HTERT RPE-1 (cell line): Measurements from ENCODE around the gene CDNF.
"Not testable (repeated sequence)": the region's sequence is repeated elsewhere in the genome, so short reads cannot be mapped to it uniquely, and the experiment has no call there.

ENCODE experiments used
- in situ Hi-C: fragments of 300-500 bp; cut with MboI; formaldehyde crosslinking; loops from 4 replicates; pipeline ENCODE4 v1.14.3; 2020; ENCODE audit warnings: low sequenced_read_pairs

CDNF gene

DNA sequence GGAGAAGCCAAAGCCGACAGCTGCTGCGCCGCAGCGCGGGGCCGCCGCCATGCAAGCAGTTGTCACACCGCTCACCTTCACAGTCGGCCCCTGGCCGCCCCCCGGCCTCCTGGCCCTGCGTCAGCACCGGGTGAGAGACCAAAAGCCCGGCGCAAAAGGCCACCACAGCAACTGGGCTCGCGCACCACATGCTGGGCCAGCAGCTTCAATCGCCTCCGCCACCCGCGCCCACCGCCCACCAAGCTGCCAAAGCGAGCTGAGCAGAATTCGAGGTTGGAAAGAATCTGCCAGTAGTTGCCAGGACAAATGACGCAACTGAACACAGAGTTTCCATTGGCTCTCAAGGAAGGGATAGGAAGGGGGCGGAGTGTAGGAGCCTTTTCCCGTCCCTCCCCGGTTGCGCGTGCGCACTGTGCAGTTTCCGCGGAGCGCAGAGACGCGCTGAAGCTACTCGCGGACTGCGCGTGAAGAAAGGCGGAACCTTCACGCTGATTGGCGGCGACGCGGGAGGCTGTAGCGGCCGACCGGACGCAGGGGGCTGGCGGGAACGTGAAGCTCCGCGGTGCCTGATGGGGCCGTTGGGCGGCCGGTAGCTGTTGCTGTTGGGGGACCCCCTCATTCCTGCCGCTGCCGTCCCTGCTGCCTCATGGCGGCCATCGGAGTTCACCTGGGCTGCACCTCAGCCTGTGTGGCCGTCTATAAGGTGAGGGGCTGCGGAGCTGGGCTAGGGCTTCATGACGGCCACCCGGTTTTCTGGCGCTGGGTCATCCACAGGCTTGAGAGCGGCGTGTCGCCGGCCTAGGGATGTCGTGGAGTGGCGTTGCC lies at the start of gene CDNF, which contains the start of the genes HSPA14 and MSANTD7:
Gene CDNF (minus strand): TSS at position 281 of the 825 bp plus-strand sequence. CDS start 91 bp downstream, at position 190.
Gene HSPA14 (plus strand): TSS at position 550 of the 825 bp plus-strand sequence. CDS start 97 bp downstream, at position 647.
Gene MSANTD7 (plus strand): TSS at position 550 of the 825 bp plus-strand sequence. CDS start 3,979 bp downstream, outside the sequence.
- in situ Hi-C loops: no loop called here

DNA sequence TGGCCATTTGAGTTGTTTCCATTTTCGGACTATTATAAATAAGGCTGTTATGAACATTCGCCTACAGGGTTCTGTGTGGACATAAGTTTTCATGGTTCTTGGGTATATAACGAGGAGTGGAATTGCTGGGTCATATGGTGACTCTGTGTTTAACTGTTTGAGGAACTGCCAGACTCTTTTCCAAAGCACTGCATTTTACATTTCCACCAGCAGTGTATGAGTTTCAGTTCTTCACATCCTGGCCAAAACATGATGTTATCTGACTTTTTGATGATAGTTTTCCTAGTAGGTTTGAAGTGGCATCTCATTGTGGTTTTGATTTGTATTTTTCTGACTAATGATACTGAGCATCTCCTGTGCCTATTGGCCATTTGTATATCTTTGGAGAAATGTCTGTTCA lies 46.2 kb upstream of the CDNF start:
- in situ Hi-C loops: no loop called here

DNA sequence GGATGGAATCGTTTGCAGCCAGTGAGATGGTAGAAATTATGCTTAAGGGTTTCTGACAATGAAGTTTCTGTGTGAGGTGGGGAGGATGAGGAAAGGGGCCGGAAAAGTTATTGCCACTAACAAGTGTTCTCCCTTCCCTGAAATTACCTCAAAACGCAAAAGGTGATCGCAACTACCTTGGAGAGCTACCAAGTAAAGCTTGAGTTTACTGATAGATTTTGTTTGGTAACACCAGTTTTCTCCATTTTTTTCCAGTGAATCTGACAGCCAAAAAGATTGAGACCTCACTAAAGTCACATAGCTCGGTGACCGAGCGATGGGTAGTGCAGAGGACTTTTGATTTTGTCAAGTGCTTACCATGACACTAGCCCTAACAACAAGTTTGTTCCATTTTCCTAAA lies 42.4 kb upstream of the CDNF start:
- in situ Hi-C loops: no loop called here

DNA sequence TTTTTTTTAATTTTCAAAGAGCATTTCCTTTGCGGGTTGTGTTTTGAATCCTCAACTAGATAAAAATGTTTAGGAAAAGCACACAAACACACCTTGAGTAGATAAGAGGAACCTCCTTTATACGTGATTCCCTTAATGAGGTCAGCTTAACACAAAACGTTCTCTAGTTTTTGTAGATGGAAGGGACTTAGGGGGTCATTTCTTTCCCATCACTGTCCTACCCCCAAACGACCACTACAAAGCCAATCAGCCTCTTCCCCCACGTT lies 42.0 kb upstream of the CDNF start:
- in situ Hi-C loops: no loop called here

DNA sequence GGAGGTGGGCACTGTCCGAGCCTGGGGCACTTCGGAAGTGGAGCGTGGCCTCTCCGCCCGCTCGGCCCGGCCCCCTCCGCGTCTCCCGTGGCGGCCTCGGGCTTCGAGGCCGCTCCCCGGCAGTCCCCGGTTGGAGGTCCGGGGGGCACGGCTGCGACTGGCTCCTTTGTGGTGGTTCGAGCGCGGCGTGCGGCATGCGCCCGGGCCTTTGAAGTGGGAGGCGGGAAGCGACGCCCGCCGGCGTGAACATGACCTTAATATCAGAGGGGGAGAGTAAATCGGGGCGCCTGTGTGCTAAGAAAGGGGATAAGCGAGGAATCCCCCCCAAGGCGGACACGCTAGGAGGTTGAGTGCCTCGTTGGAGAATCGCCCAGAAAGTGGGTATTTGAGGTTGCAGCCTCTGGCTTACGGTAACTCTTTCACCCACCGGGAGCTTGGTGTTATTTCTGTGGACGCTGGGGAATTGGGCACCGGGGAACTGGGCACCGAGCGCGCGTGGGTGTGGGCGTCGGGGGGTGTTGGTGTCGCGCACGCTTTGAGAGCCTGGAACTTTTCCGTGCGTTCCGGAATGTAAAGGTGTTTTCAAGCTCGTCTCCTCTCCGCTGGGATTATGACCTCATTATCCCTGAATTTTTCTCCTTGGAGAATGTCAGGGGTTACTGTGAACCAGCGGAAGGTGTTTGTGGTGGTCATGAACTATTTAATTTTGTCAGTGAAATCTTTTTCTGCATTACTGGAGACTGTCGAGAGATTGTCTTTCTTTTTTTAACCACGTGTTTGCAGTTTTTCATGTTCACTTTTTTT lies 41.5 kb upstream of the CDNF start:
- in situ Hi-C loops: no loop called here

DNA sequence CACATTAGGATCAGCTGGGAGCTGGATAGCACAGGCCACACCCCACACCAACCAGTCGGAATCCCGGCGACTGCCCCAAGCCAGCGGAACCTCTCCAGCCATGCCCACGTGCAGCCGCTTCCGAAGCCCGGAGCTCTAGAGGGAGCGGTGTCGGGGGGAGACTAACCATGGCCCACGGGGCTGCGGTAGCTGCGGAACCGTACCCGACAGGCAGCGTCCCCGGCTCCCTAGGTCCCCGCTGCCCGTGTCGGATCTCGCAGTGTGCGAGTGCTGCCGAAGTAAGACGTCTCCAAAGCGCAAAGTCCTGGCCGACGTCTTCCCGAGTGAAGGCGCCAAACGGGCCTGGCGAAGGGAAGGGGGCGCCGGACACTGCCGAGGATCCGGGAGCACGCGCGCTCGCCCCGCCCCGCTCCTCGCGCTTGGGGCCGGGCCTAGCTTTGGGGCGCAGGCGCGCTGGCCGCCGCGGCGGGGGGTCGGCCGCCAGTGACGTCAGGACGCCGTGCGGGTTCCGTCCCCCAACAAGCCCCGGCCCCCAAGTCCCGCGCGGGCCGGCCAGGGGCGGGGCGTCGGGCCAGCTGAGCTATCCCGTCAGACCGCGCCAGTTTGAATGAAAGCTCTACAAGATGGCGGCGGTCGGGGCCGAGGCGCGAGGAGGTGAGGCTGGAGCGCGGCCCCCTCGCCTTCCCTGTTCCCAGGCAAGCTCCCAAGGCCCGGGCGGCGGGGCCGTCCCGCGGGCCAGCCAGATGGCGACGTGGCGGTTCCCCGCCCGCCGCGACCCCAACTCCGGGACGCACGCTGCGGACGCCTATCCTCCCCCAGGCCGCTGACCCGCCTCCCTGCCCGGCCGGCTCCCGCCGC lies 40.7 kb upstream of the CDNF start, which contains the start of gene SUV39H2:
Gene SUV39H2 (plus strand): TSS at position 601 of the 858 bp plus-strand sequence. CDS start 23 bp downstream, at position 624.
- in situ Hi-C loops: no loop called here

DNA sequence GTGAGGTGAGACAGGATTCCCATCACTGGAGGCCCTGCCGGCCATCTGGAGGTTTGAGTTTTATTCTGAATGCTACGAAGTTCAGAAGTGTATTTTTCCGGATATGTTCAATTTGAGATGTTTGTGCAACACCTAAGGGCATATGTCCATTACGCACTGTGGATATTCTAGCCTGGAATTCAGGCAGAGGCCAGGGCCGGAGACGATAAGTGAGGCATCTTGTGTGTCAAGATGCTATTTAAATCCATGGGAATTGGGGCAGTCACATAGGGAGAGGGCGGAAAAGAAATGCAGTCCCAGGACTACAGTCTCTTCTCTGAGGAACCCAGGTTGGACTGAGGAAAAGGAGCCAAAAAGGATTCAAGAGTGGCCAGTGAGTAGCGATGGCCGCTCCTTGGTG lies 38.9 kb upstream of the CDNF start:
- in situ Hi-C loops: no loop called here

DNA sequence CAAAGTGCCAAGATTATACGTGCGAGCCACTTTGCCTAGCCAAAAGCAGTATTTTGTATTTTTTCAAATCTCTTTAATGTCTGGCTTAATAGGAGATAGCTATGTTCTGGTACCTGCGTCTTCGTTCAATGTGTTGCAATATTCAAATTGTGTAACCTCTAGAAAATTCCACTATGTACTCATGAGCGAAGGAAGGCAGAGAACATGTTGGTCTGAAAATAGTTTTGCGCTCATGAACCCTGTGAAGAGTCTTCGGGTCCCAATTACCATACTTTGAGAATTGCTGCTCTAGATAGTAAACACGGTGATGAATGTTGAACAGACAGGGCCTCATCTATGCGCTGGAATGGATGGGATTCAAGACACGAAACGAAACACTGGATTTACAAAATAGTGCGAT lies 38.1 kb upstream of the CDNF start:
- in situ Hi-C loops: no loop called here

DNA sequence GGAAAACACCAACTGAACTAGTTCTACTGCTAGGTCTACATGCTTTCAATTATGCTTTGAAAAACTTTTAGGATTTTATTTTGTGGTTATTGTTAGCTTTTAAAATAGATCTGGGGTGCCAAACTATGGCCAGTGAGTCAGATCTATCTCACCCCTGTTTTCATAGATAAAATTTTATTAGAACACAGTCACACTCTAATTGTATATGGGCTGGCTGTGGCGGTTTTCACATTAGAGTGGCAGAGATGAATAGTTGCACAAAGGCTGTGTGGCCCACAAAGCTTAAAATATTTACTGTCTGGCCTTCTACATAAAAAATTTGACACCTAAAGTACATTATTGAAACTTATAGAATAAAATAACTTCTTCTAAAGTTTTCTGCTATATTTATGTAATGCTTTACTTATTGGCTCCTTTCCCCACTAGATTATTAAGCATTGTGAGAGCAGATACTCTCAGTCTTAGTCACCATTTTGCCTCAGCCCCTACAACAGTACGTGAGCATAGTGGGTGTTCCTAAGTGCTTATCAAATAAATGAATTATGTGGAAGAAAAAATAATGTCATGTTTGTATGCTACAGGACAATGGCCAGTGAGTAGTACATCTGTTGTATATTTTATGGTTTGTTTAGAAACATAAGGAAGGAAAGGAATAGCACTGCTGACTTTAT lies 35.4 kb upstream of the CDNF start:
- in situ Hi-C loops: no loop called here

DNA sequence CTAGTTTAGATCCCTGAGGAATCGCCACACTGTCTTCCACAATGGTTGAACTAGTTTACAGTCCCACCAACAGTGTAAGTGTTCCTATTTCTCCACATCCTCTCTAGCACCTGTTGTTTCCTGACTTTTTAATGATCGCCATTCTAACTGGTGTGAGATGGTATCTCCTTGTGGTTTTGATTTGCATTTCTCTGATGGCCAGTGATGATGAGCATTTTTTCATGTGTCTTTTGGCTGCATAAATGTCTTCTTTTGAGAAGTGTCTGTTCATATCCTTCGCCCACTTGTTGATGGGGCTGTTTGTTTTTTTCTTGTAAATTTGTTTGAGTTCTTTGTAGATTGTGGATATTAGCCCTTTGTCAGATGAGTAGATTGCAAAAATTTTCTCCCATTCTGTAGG lies 27.0 kb upstream of the CDNF start:
- in situ Hi-C loops: not testable (repeated sequence)

DNA sequence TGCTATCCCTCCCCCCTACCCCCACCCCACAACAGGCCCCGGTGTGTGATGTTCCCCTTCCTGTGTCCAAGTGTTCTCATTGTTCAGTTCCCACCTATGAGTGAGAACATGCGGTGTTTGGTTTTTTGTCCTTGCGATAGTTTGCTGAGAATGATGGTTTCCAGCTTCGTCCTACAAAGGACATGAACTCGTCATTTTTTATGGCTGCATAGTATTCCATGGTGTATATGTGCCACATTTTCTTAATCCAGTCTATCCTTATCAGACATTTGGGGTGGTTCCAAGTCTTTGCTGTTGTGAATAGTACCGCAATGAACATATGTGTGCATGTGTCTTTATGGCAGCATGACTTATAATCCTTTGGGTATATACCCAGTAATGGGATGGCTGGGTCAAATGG lies 26.6 kb upstream of the CDNF start:
- in situ Hi-C loops: not testable (repeated sequence)

DNA sequence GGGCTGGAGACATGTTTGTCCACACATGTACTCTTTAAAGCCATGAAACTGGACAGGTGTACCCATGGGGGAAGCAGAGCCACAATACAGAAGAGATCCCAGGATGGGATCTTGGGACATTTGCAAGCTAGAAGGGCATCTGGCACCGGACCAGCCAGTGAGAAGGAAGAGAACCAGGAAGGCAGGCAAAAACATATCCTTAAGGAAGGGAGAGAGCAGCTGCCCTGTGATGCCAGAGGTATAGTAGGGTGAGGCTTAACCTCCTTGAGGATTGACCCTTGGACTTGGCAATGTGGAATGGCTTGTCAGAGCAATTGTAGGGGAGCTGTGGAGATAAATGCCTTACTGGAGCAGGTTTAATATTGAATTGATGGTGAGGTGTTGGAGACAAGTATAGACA lies 23.0 kb upstream of the CDNF start:
- in situ Hi-C loops: no loop called here

DNA sequence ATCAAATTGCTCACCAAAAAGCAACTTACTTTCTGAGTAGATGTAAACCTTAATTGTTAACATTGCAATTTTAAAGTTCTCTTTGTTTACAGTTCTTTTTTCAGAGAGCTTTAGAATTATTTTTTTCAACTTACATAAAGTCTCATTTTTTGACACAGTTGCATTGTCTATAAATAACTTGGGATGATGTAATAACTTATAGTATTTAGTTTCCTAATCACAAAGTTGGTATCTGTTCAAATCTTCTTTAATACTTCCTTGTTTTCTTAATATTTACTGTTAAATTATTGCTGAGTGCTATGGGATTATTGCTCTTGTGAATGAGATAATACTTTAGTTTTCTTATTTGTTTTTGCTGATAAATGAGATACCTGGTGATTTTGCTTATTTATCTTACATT lies 21.9 kb upstream of the CDNF start:
- in situ Hi-C loops: no loop called here

DNA sequence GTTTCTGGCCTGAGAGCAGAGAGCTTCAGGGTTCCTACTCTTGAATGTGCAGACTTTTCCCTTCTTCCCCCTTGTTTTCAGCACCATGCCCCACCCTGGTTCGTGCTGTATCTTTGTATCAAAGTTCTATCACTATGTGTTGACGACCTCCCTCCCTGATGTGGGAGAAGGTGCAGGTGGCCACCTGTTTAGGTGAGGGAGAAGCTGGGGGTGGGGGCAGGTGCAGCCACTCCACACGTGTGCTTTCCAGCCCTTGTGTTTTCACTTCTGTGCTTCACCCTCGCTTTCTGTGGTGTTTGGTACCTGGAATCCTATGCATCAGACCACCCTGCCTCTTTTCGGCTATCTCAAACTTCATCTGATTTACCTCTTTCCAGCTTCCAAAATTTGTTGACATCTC lies 21.2 kb upstream of the CDNF start:
- in situ Hi-C loops: no loop called here

DNA sequence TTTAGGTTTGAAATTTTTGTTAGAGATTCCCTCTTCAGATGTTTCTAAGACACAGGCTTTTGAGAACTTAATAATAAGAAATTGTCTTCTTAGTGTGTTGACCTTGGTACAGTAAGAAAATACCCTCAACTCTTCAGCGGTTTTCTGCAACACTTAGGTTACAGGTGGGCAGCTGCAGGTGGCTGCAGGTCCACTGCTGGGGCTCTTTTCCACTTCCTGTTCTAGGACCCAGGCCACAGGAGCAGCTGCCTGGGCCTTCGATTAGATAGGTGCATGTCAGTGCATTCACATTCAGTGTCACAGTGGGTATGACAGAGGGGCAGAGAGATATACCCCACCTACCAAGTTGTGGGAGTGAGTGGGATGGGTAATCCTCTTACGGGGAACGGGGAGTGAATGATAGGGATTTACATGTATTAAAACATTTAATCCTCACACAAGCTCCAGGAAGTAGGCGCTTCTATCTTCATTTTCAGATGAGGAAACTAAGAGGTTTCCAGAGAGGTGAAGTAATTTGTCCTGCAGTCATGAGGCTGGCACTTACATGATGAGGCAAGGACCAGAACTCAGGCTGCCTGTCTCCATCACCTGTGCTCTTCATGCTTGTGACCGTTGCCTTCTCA lies 20.6 kb upstream of the CDNF start:
- in situ Hi-C loops: no loop called here

DNA sequence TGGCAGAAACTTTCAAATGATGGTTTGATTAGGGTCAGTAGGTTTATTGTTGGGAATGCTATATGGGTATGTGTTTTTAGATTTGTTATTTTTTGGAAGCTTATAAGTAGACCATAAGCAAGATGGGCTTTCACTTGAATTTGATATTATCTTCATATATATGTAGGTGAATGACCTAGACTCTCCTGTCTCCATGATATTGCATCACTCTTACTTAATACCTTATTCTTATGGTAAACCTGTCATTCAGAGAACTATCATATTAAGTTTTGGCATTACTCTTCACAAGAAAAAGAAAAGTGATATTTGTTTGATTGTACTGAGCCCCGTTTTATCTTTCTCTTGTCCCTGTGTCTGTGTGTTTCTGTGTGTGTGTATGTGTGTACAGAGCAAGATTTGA lies 17.6 kb upstream of the CDNF start:
- in situ Hi-C loops: no loop called here

DNA sequence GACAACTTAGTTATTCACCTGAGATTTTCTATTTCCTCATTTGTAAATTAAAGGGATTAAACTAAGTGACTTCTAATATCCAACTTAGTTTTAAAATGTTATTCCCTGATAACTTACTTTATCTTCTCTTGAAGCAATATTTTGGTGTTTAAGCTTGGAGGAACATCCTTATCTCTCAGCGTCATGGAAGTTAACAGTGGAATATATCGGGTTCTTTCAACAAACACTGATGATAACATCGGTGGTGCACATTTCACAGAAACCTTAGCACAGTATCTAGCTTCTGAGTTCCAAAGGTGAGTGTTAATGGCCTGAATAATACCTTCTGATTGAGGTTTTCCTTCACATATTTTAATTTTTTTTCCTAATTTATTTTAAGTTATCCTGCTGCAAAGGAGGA lies 14.4 kb upstream of the CDNF start:
- in situ Hi-C loops: no loop called here

DNA sequence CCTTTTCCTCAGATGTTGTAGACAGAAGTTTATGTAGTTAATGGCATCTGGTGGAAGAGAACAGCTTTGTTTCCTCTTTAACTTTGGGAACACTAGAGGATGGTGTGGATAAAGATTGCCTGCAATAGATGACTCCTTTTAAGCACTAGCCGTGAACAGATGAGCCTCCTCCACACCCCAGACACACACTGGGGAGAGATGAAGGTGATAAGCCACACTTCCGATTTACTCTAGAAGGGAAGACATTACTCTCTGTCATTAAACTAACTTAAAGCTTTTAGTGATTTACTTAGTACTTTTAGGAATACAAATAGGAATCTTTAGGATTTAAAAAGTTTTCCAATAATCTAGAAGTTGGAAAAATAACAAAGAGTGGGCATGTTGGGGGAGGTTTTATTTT lies 7.1 kb upstream of the CDNF start:
- in situ Hi-C loops: no loop called here

DNA sequence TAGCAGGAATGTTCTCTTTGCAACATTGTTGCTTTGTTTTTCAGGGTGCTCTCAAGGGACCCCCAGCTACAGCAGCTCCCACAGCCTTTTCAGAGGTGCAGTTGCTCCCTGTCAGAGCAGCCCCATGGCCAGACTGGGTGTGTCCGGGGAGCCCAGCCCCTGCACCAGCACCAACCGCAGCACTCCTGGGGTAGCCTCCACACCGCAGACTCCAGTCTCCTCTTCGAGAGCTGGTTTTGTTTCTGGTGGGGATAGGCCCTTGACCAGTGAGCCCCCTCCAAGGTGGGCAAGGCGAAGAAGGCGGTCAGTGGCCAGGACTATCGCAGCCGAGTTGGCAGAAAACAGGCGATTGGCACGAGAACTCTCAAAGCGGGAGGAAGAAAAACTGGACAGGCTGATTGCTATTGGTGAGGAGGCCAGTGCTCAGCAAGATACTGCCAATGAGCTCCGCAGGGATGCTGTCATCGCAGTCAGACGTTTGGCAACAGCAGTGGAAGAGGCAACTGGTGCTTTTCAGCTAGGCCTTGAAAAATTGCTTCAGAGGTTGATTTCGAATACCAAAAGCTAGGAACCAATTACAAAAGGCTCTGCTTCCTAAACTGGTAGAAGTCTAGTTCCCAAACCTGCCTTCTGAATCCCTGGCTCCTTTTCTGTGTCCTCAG lies 5.6 kb upstream of the CDNF start:
- in situ Hi-C loops: no loop called here

DNA sequence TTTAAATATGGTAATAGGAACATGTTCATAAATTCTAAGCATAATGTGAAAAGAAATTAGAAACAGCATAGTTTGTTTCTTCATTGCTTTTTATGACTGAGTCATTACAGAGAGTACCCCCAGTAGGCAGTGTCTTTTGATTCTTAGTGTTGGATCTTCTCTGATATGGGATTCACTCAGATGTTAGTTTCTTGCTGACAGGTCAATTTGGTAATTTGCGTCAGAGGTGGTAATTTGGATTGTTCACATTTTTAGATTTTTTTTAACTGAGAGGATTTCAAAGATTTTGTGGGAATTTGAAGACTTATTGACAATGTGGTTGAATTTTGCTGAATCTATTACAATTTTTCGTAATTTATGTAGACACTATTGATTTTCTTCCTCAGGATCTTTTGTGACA lies 2.3 kb upstream of the CDNF start:
- in situ Hi-C loops: no loop called here
